Spinal cord (tissue), 10 donors: ENCODE measurements around the gene CHAC1. TPM values are rescaled to one million over a fixed set of nuclear protein-coding genes. Genes with fewer than 3 reads are reported as not detected.

Source experiments
- DNase-seq, 6 donors: peaks; one replicate each; pipeline versions ENCODE4 v3.0.0 to v3.0.0-alpha.2; 2013 to 2015; ENCODE audit warnings: low spot score in 6 of 6, low read depth in 4 of 6
- H3K27ac ChIP-seq: one replicate; pipeline ENCODE4 v1.5.1; 2013; ENCODE audit warnings: low read depth, low read length, control low read depth
- H3K27me3 ChIP-seq: one replicate; pipeline ENCODE4 v1.6.1; 2013; ENCODE audit warnings: low read length; ENCODE audit not compliant: control insufficient read depth, insufficient read depth
- H3K36me3 ChIP-seq: one replicate; pipeline ENCODE4 v1.6.1; 2013; ENCODE audit warnings: low read length; ENCODE audit not compliant: control insufficient read depth, insufficient read depth
- H3K4me1 ChIP-seq: one replicate; pipeline ENCODE4 v1.6.1; 2013; ENCODE audit warnings: low read length; ENCODE audit not compliant: control insufficient read depth, insufficient read depth
- H3K4me3 ChIP-seq: one replicate; pipeline ENCODE4 v1.5.1; 2013; ENCODE audit warnings: low read depth, low read length, control low read depth
- H3K9me3 ChIP-seq: one replicate; pipeline ENCODE4 v1.6.1; 2013; ENCODE audit warnings: low read length; ENCODE audit not compliant: control insufficient read depth, insufficient read depth
- WGBS: methylation state at CpG from one replicate; pipeline ENCODE4 v1.1.5; 2013; ENCODE audit warnings: missing lambda C conversion rate; ENCODE audit not compliant: insufficient coverage; 5-methylcytosine and 5-hydroxymethylcytosine counted together
- polyA plus RNA-seq, 2 donors: library from polyadenylated mRNA; unstranded; fragments of 120-200 nt; gene quantifications; one replicate each; pipeline ENCODE4 v1.2.1, GENCODE V29; 2013; ENCODE audit not compliant: insufficient read length in 2 of 2
- total RNA-seq, 2 donors: library from RNA; depleted of rRNA in 1 of 2; stranded (reverse); fragments of 120-200 nt in 1 of 2; fragments of >200 nt in 1 of 2; gene quantifications; one replicate each; pipeline versions ENCODE4 v1.2.3 to v1.2.4, GENCODE V29; 2013 to 2014
- donor health status: healthy.

CHAC1 gene
- total and polyA plus RNA-seq, 4 donors, result 3.6 to 17.7 (median 10.8) TPM

- no peaks in the 10 kb centered on the region for H3K9me3 ChIP-seq
- no peak overlapping the region for H3K27ac ChIP-seq
- H3K4me1 ChIP-seq, result peaks cover 57% of the 10 kb centered on the region
- H3K27me3 ChIP-seq, result peaks cover 11% of the 10 kb centered on the region
- WGBS, result 92% methylated on average over 20 of the region's 20 CpGs
- H3K4me3 ChIP-seq, result no peak overlapping the region
- DNase-seq, result no peak
- peaks cover 22% of the 10 kb centered on the region for H3K36me3 ChIP-seq
Observed at GRCh38 chr15:40955141-40955903, 2.1 kb downstream of the CHAC1 start.

DNA sequence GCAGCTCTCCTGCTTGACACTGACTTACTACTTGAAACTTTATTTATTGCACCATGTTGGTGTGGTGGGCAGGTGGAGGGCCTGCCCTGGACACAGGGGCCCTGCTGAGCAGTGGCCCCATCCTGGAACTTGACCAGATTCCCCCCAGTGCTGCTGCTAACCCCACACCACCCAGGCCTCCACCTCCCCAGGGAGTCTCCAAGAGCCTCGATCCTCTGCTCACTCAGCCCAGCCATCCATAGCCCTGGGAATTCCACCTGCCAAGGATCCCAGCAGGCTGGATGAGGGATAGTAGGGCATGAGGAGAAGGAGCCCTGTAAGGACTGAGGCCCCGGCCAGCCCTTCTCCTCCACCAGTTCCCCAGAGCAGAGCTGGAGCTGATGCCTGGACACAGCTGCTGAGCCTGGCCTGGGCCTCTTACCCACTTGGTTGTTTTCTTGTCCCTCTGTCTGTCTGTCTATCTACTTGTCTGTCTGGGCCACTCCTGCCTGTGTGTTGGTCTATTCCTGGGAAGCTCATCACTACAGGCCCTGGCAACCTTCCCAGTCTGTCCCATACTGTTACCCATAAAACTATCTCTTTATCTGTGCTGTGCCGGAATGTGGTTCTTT, 2.8 kb downstream of the CHAC1 start:
- Histone ChIP-seq H3K4me1 (peaks cover 62% of the 10 kb centered on the region), H3K9me3 (no peaks in the 10 kb centered on the region), H3K27me3 (peaks cover 11% of the 10 kb centered on the region), H3K27ac (no peak overlapping the region), H3K4me3 (no peak overlapping the region), H3K36me3 (peaks cover 22% of the 10 kb centered on the region)
- WGBS, result no CpG with 5 or more reads among the region's 3 CpGs
- peak in 1 of 6 donors; percentile 37 for DNase-seq

DNA sequence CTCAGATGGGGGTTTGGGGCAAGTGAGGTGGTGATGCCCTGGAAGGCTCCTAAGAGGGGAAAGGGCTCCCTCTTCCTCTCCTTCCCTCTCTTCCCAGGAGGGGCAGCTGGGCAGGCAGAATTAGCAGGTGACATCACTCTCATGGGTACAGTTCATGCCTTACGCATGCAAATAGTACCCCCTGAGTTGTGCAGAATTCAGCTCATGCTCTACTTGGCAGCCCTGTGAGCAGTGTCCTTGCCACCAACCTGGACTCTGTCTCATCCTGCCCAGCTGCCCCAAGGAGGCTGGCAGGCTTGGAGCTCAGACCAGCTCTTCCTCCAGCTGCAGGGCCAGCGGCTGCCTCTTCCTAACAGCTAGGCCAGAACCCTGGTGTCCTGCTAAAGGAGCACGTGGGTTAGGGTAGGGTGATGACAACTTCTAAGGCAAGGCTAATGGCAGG, 3.3 kb downstream of the CHAC1 start:
- Histone ChIP-seq H3K27me3 (peaks cover 11% of the 10 kb centered on the region), H3K27ac (no peak overlapping the region), H3K4me3 (no peak overlapping the region), H3K4me1 (peaks cover 62% of the 10 kb centered on the region), H3K9me3 (no peaks in the 10 kb centered on the region), H3K36me3 (peaks cover 22% of the 10 kb centered on the region)
- no peak for DNase-seq
- 81% methylated on average over 3 of the region's 3 CpGs for WGBS

DNA sequence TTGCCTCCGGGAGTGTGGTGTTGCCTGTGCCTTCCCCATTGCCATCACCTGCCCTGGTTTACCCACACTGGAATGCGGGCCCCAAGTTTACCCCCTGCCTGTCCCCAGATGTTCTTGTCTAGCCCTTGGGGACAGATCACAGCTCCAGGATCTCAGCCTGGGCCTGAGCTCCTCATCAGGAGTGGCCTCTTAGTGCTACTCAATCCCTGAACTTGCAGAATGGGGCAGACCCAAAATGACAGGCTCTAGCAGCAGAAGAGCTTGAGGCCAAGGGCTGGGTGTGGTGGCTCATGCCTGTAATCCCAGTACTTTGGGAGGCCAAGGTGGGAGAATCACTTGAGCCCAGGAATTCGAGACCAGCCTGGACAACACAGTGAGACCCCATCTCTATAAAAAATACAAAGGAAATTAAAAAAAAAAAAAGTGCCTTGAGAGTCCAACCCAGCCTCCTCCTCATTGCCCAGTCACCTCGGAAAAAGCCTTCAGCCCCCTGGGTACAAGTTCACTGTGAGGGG, 3.8 kb downstream of the CHAC1 start:
- 100% methylated on average over 2 of the region's 4 CpGs for WGBS
- Histone ChIP-seq H3K4me3 (no peak overlapping the region), H3K4me1 (peaks cover 61% of the 10 kb centered on the region), H3K27me3 (peaks cover 11% of the 10 kb centered on the region), H3K9me3 (no peaks in the 10 kb centered on the region), H3K36me3 (peaks cover 22% of the 10 kb centered on the region), H3K27ac (no peak overlapping the region)
- DNase-seq, result no peak

- Histone ChIP-seq H3K4me1 (peaks cover 56% of the 10 kb centered on the region), H3K9me3 (no peaks in the 10 kb centered on the region), H3K27me3 (peaks cover 6% of the 10 kb centered on the region), H3K4me3 (no peak overlapping the region), H3K36me3 (peaks cover 22% of the 10 kb centered on the region), H3K27ac (no peak overlapping the region)
- DNase-seq, result peak in 4 of 6 donors; percentile 36 to 86 (median 54)
- WGBS, result 57% methylated on average over 6 of the region's 9 CpGs
Observed at GRCh38 chr15:40957581-40958051, 4.3 kb downstream of the CHAC1 start.

- WGBS, result 85% methylated on average over 6 of the region's 6 CpGs
- Histone ChIP-seq H3K4me3 (no peak overlapping the region), H3K4me1 (peaks cover 52% of the 10 kb centered on the region), H3K36me3 (peaks cover 22% of the 10 kb centered on the region), H3K27ac (no peak overlapping the region), H3K9me3 (no peaks in the 10 kb centered on the region), H3K27me3 (peaks cover 4% of the 10 kb centered on the region)
- no peak for DNase-seq
Observed at GRCh38 chr15:40958146-40958545, 4.9 kb downstream of the CHAC1 start.

GRCh38 chr15:40958723-40959122, 5.5 kb downstream of the CHAC1 start:
- Histone ChIP-seq H3K4me1 (peaks cover 47% of the 10 kb centered on the region), H3K36me3 (peaks cover 22% of the 10 kb centered on the region), H3K27ac (no peak overlapping the region), H3K4me3 (no peak overlapping the region), H3K9me3 (no peaks in the 10 kb centered on the region), H3K27me3 (no peaks in the 10 kb centered on the region)
- DNase-seq, result no peak
- WGBS, result 96% methylated on average over 8 of the region's 8 CpGs

GRCh38 chr15:40959331-40960141, 6.3 kb downstream of the CHAC1 start:
- 52% methylated on average over 12 of the region's 22 CpGs for WGBS
- DNase-seq, result no peak
- peaks cover 41% of the 10 kb centered on the region for H3K4me1 ChIP-seq
- H3K27me3 ChIP-seq, result no peaks in the 10 kb centered on the region
- peaks cover 22% of the 10 kb centered on the region for H3K36me3 ChIP-seq
- no peaks in the 10 kb centered on the region for H3K9me3 ChIP-seq
- H3K4me3 ChIP-seq, result no peak overlapping the region
- H3K27ac ChIP-seq, result no peak overlapping the region

DNA sequence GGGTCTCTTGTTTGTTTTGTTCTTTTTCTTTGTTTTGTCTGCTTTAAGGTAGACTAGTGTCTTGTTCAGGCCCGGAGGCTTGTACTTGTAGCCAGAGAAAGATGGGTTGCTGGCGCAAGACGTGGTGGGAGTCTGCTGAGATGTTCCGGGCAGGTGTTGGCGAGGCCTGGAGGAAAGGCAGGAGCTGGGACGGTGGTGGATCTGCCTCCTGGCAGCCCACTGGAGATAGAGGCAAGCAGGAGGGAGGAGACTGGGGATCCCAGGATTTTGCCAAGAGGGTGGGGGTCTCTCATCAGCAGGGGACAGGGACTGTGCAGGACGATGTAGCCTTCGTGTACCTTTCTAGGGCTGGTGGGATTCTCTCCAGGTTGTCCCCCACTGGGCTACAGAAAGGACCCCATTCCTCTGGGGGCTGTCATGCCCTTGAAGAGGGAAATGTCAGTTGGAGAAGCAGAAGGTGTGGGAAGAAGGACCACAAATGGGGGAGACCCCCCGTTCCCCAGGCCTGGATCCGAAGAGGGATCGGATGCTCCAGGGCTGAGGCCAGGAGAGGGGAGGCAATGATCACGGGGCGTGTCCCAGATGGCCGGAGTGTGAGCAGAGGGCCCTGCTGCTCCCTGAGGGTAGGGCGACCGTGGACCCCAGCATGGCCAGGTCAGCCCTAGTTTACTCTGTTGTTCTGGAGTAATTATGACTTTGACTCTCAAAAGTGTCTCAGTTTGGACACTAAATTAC, 7.0 kb downstream of the CHAC1 start:
- Histone ChIP-seq H3K4me1 (peaks cover 37% of the 10 kb centered on the region), H3K9me3 (no peaks in the 10 kb centered on the region)
- 85% methylated on average over 16 of the region's 16 CpGs for WGBS

More for the DNA sequence above, 7.0 kb downstream of the CHAC1 start:
- H3K27ac ChIP-seq, result no peak overlapping the region
- DNase-seq, result no peak
- H3K27me3 ChIP-seq, result no peaks in the 10 kb centered on the region
- peaks cover 18% of the 10 kb centered on the region for H3K36me3 ChIP-seq
- no peak overlapping the region for H3K4me3 ChIP-seq
